Bronchial epithelial cell (primary cell): ENCODE data around the gene CA6. TPM values are rescaled to one million over a fixed set of nuclear protein-coding genes. Genes with fewer than 3 reads are reported as not detected.

Experiments used
- DNase-seq: peaks from one replicate; pipeline ENCODE4 v3.0.0-alpha.2; 2010; ENCODE audit warnings: low read depth
- FAIRE-seq: peaks from 2 replicates; lab custom pipeline; 2011; peaks lifted over from hg19 to GRCh38; lab: Jason Lieb, UNC
- H3K27me3 ChIP-seq: 2 replicates; pipeline ENCODE4 v1.5.1; 2011; ENCODE audit warnings: low read length; ENCODE audit not compliant: control insufficient read depth, insufficient read depth
- H3K36me3 ChIP-seq: 2 replicates; pipeline ENCODE4 v1.5.1; 2011; ENCODE audit warnings: low read length; ENCODE audit not compliant: control insufficient read depth, insufficient read depth
- H3K4me3 ChIP-seq: 2 replicates; pipeline ENCODE4 v1.5.1; 2011; ENCODE audit warnings: mild to moderate bottlenecking, low read depth, low read length, control low read depth
- total RNA-seq: library from RNA; depleted of rRNA; stranded (reverse); fragments of >200 nt; gene quantifications from 2 replicates; pipeline ENCODE4 v1.2.1, GENCODE V29; 2014
- TF ChIP-seq, protein P1 (sequence below): IDR thresholded peaks from 2 replicates; pipeline ENCODE4 v1.5.1; 2011; ENCODE audit warnings: mild to moderate bottlenecking, moderate library complexity, low read length, control low read depth, inconsistent platforms; ENCODE audit not compliant: insufficient read depth, severe bottlenecking

CA6 gene
- total RNA-seq, 1 donor from 2014 or later = not detected

DNA sequence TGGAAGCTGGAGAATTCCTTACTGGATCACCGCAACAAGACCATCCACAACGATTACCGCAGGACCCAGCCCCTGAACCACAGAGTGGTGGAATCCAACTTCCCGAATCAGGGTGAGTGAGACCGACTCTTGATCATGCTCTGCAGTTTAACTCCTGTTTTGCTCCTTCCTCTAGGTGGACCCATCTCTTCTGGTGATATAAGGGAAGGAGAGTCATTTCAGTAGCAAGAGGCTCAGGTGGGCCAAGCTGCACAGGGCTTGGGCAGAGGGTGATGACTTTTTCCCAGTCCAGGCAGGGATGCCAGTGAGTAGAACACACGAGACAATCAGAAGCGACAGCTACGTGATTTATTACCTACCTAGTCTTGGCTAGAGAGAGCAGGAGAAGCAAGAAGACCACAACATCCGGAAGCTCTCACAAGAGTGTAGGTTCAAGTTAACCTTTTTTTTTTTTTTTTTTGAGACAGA lies 25.2 kb downstream of the CA6 start:
- FAIRE-seq (no peak), DNase-seq (no peak)
- Histone ChIP-seq H3K27me3 (no peaks in the 10 kb centered on the region), H3K36me3 (no peaks in the 10 kb centered on the region), H3K4me3 (no peak overlapping the region)
- TF ChIP-seq, protein P1, sequence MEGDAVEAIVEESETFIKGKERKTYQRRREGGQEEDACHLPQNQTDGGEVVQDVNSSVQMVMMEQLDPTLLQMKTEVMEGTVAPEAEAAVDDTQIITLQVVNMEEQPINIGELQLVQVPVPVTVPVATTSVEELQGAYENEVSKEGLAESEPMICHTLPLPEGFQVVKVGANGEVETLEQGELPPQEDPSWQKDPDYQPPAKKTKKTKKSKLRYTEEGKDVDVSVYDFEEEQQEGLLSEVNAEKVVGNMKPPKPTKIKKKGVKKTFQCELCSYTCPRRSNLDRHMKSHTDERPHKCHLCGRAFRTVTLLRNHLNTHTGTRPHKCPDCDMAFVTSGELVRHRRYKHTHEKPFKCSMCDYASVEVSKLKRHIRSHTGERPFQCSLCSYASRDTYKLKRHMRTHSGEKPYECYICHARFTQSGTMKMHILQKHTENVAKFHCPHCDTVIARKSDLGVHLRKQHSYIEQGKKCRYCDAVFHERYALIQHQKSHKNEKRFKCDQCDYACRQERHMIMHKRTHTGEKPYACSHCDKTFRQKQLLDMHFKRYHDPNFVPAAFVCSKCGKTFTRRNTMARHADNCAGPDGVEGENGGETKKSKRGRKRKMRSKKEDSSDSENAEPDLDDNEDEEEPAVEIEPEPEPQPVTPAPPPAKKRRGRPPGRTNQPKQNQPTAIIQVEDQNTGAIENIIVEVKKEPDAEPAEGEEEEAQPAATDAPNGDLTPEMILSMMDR = no peak

DNA sequence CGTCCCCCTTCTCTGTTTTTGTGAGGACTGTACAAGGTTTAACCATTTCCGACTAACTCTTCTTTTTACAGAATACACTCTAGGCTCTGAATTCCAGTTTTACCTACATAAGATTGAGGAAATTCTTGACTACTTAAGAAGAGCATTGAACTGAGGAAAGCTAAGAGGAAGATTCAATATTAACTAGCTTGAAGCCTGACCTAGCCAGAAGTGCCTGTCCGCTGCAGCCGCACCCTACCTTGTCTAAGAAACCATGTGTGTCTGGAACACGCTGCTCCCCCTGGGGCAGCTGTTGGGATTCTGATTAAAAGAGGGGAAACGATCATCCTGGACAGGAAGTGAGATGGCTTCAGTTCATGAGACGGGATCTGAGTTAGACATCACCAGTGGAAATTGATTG lies 28.9 kb downstream of the CA6 start:
- TF ChIP-seq, protein P1 = no peak
- DNase-seq (no peak), FAIRE-seq (no peak)
- H3K4me3 ChIP-seq = no peak overlapping the region
- no peaks in the 10 kb centered on the region for H3K27me3 ChIP-seq
- H3K36me3 ChIP-seq = no peaks in the 10 kb centered on the region

DNA sequence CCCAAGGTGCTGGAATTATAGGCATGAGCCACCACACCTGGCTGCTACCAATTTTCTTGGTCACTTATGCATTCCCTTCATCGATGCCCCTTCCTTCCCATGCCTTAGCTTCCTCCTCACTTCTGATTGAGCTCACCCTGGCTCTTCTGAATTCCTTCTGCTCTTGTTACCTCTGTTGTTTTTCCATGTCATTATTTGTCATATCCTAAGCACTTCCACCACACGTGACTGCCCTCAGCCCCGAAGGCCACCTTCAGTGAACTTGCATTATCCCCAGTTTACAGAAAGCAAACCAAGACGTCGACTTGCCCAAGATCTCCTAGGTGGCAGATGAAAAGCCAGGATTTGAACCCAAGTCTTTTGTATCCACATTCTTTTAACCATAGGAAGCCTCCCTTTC lies 30.7 kb downstream of the CA6 start:
- DNase-seq = no peak
- Histone ChIP-seq H3K36me3 (no peaks in the 10 kb centered on the region), H3K4me3 (no peak overlapping the region), H3K27me3 (peaks cover 3% of the 10 kb centered on the region)
- peak; percentile 58 for FAIRE-seq
- TF ChIP-seq, protein P1 = no peak

DNA sequence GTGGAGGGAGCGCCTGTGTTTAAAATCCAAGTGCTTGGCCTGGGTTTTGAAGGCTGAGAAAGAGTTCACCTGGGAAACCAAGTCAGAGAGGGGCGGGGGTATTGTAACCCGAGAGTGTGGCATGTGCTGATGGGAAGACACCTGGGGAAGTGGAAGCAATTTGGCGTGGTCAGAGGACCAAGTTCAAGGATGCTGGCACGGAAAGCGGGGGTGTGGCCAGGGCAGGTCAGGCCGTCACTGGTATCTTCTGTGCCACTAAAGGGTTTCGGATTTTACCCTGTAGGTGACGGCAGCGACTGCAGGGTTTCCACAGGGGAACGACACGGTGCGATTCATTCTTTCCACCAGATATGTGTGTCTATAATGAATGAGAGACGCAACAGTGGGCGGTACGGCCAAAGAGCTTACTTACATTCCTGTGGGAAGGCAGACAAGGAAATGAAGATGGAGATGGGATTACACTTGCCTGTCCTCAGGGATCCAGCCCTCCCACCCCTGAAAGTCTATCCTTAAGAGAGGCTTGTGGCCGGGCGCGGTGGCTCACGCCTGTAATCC lies 31.3 kb downstream of the CA6 start:
- TF ChIP-seq, protein P1 = no peak
- DNase-seq (peak; percentile 5), FAIRE-seq (peak; percentile 23)
- no peaks in the 10 kb centered on the region for H3K36me3 ChIP-seq
- H3K4me3 ChIP-seq = no peak overlapping the region
- peaks cover 3% of the 10 kb centered on the region for H3K27me3 ChIP-seq

DNA sequence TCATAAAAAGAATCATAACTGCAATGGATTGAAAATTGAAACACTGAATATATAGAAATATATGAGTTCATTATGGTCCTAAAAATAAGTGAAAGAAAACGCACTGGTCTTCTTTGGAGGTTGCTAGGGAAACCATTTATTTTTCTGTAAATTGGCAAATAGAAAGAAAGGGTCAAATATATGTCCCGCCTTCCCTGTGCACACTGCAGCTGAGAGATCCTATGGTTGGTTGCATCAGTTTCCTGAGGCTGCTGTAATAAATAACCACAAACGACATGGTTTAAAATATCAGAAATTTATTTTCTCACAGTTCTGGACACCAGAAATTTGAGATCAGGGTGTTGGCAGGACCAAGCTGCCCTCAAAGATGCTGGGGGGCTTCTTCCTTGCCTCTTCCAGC lies 35.0 kb downstream of the CA6 start:
- no peak for FAIRE-seq

More for the DNA sequence above, 35.0 kb downstream of the CA6 start:
- H3K36me3 ChIP-seq = no peaks in the 10 kb centered on the region
- peaks cover 3% of the 10 kb centered on the region for H3K27me3 ChIP-seq
- no peak overlapping the region for H3K4me3 ChIP-seq
- no peak for DNase-seq
- TF ChIP-seq, protein P1 = no peak
